GM08714 (cell line): ENCODE measurements around the gene LARGE2.
"Not testable (repeated sequence)": the region's sequence is repeated elsewhere in the genome, so short reads cannot be mapped to it uniquely, and the experiment has no call there.

ENCODE experiments used
- H3K4me3 ChIP-seq: fragments of 200-500 bp; sonication (Bioruptor generic); 2 replicates; pipeline ENCODE4 v1.5.1; 2014; ENCODE audit warnings: mild to moderate bottlenecking, low read length, inconsistent platforms
- ZNF274 ChIP-seq: IDR thresholded peaks from 2 replicates; pipeline ENCODE4 v1.6.1; 2012; ENCODE audit warnings: mild to moderate bottlenecking, low read depth, low read length

Gene LARGE2

DNA sequence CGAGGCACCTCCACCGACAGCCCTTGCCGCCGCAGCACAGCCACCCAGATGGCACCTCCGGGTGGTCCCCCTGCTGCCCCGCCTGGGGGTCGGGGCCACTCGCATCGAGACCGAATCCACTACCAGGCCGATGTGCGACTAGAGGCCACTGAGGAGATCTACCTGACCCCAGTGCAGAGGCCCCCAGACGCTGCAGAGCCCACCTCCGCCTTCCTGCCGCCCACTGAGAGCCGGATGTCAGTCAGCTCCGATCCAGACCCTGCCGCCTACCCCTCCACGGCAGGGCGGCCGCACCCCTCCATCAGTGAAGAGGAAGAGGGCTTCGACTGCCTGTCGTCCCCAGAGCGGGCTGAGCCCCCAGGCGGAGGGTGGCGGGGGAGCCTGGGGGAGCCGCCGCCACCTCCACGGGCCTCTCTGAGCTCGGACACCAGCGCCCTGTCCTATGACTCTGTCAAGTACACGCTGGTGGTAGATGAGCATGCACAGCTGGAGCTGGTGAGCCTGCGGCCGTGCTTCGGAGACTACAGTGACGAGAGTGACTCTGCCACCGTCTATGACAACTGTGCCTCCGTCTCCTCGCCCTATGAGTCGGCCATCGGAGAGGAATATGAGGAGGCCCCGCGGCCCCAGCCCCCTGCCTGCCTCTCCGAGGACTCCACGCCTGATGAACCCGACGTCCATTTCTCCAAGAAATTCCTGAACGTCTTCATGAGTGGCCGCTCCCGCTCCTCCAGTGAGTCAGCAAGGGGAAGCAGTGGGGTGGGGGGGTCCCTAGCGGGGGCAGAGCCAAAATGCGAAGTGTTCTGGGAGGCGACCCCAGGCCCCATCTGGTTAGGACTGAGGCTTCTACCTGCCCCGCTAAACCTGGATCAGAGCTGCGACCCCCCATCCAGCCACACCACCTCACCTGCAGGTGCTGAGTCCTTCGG, 19.7 kb upstream of the LARGE2 start:
- no peak for TF ChIP-seq ZNF274
- H3K4me3 ChIP-seq = no peak overlapping the region

DNA sequence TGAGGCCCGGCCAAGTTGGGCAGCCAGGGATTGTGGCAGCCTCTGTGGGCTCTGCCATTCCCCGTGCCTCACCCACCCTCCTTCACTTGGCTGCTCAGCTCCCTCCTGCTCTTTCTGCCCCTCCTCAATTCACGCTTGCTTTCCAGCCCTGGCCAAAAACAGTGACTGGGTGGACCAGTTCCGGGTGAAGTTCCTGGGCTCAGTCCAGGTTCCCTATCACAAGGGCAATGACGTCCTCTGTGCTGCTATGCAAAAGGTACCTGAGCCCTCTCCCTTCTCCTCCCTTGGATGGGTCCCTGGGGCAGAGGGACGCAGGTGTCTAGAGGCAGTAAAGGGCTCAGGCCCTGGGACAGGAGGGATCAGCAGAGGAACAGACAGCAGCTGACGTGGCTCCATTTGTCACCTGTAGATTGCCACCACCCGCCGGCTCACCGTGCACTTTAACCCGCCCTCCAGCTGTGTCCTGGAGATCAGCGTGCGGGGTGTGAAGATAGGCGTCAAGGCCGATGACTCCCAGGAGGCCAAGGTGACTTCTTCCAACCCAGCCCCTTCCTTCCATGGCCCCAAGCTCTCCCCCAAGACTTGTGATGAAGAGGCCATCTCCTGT, 18.0 kb upstream of the LARGE2 start:
- no peak for TF ChIP-seq ZNF274
- no peak overlapping the region for H3K4me3 ChIP-seq

GRCh38 chr11:45905095-45905494, 17.4 kb upstream of the LARGE2 start:
- TF ChIP-seq ZNF274 = no peak
- H3K4me3 ChIP-seq = no peak overlapping the region

GRCh38 chr11:45905576-45905975, 16.9 kb upstream of the LARGE2 start:
- not testable (repeated sequence) for H3K4me3 ChIP-seq

- TF ChIP-seq ZNF274 = no peak
- no peak overlapping the region for H3K4me3 ChIP-seq
These were observed 16.3 kb upstream of the LARGE2 start for GRCh38 chr11:45906096-45906682.

GRCh38 chr11:45906965-45907611, 15.4 kb upstream of the LARGE2 start, which contains the start of gene FREY1:
TSS of gene FREY1 (minus strand) at chr11:45907271. CDS start at chr11:45907245, 26 bp downstream.
- H3K4me3 ChIP-seq = no peak within 1 kb of the TSS
- no peak for TF ChIP-seq ZNF274

- H3K4me3 ChIP-seq = no peak overlapping the region
- TF ChIP-seq ZNF274 = no peak
These were observed 14.5 kb upstream of the LARGE2 start for GRCh38 chr11:45907911-45908370.

DNA sequence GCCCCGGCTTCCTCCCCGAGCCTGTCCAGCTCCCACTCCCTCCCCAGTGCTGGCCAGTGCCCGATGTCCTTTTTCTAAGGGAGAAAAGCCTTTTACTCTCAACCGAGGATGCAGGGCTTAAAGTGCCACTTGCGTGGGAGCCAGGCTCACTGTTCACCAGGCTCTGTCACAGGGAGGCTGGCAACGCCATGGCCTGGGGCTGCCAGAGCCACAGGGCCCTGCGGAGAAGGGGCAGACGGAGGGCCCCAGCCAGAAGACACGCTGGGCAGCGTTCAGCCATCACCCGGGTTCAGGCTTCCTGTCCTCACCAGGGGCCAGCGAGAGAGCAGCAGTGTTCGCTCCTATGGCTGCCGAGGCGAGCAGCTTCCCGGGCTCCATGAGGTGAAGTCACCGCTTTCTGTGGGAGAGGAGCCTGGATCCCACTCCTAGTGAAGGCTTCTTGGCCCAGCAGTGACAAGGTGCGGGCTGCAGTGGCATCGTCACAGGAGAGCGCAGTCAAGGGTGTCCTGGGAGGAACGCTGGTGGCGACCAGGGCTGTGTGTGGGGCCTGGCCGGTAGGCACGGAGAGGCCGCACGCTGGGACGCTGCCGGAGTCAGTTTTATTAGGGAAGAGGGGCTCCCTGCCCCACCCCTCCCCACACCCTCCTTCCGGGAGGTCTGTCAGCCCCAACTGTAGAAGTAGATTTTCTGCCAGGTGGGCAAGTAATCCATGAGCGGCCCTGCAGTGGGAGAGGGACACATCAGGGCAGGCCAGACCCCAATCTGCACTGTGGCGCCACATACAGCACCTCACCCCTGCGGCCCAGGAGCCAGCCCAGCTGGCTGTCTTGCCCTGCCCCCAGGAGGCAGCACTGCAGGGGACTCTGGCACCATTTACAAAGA, 12.6 kb upstream of the LARGE2 start:
- no peak overlapping the region for H3K4me3 ChIP-seq
- no peak for TF ChIP-seq ZNF274

- H3K4me3 ChIP-seq = no peak overlapping the region
- TF ChIP-seq ZNF274 = no peak
These were observed 11.8 kb upstream of the LARGE2 start for GRCh38 chr11:45910623-45911022.

DNA sequence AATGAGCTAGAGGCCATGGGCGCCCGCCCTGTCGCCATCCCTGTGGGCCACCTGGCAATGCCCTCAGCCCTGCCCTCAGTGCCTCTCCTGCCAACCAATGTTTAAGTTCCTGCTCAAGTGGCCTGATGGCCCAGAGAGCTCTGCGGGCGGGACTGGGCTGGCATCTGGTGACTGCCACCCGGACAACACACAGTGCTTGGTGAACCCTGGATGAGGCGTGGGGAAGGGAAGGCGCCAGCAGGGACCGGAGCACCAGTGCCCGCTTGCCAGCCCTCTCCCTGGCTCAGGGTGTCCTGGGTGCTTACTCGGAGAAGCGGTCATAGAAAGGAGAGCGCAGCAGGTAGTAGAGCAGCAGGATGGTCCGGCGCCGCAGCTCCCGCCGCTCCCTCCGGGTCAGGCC, 8.9 kb upstream of the LARGE2 start:
- TF ChIP-seq ZNF274 = no peak
- H3K4me3 ChIP-seq = no peak overlapping the region

DNA sequence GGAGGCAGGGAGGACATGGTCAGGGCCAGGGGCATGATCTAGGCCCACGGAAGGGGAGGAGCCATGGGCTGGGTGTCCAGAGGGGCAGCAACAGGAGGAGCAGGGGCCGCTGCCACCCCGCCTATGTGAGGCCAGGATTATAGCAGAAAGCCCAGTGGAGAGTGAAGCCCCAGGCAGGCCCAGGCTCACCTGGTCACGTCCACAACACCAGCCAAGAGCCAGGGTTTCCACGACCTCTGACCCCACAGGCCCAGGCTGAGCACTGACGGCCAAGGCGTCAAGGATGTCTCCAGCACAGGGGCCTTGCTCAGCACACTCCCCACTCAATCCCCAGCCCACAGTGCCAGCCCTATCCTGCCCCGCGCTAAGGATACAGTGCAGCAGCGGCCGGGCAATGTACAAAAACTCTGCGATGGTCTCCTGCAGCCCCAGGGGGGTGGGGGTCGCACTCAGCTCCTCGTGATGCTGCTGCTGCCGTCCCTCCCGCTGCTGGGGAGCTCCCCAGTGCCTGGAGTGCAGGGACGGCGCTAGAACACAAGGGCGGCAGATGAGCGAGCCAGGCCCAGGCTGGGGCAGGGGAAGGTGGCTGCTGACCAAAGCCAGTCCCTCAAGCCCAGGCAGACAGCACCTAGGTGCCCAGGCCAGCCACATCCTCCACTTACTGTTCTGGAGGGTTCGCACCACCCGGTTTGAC, 8.4 kb upstream of the LARGE2 start:
- TF ChIP-seq ZNF274 = no peak
- no peak overlapping the region for H3K4me3 ChIP-seq

- no peak overlapping the region for H3K4me3 ChIP-seq
- no peak for TF ChIP-seq ZNF274
These were observed 7.0 kb upstream of the LARGE2 start for GRCh38 chr11:45915446-45915845.

GRCh38 chr11:45917286-45917622, 5.2 kb upstream of the LARGE2 start:
- no peak for TF ChIP-seq ZNF274
- peak overlapping the region; percentile 82 for H3K4me3 ChIP-seq
